ENCODE results near the gene NR3C2. TPM values are rescaled to one million over a fixed set of nuclear protein-coding genes. Genes with fewer than 3 reads are reported as not detected.

Gene NR3C2
- polyA plus RNA-seq, 3 donors: 0.09 to 0.27 (median 0.20) TPM

DNA sequence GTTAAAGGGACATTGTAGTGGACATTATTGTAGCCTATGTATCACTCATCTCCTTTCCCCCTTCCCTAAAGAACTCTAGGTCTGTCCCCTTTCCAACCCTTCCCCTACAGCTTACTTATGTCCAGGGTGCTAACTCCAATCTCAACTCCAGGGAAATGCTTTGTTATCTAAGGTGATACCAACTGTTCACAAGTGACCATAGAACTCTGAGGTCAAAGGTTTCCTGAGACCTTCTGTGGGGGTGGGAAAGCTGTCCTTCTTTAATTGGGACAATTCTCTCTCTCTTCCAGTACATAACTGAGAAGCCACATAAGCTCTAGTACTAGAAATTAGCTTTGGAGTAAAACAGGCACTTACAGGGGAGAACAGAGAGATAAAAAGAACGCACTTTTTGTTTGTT lies 212.4 kb downstream of the NR3C2 start:
- intact Hi-C loops (cut with micrococcal nuclease): no loop called here
- Histone ChIP-seq H3K27me3 (ENCODE audit: control insufficient read depth in 2 of 2, insufficient read depth in 2 of 2, low read length in 2 of 2) (no peaks in the 10 kb centered on the region), H2AFZ (ENCODE audit: insufficient read depth, low read depth, low read length, poor library complexity, severe bottlenecking) (no peak overlapping the region), H3K9me3 (replicated peaks in 1 of 2; ENCODE audit: control insufficient read depth in 1 of 2, insufficient read depth in 1 of 2, low read length in 2 of 2) (no peaks in the 10 kb centered on the region), H3K4me2 (replicated peaks; ENCODE audit: extremely low read depth, low read length, poor library complexity, severe bottlenecking) (no peak overlapping the region), H3K9ac (ENCODE audit: insufficient read depth, low read length, poor library complexity, severe bottlenecking) (no peak overlapping the region), H3K4me3 (replicated peaks in 1 of 3; ENCODE audit: low read depth in 2 of 3, low read length in 3 of 3) (no peak overlapping the region), H3K4me1 (ENCODE audit: control insufficient read depth in 1 of 2, insufficient read depth in 2 of 2, low read length in 2 of 2) (no peaks in the 10 kb centered on the region), H4K20me1 (ENCODE audit: insufficient read depth, low read length) (no peaks in the 10 kb centered on the region), H3K79me2 (ENCODE audit: insufficient read depth, low read length) (no peaks in the 10 kb centered on the region), H3K27ac (ENCODE audit: low read depth in 1 of 2, low read length in 2 of 2) (no peak overlapping the region), H3K36me3 (replicated peaks in 1 of 2; ENCODE audit: control insufficient read depth in 1 of 2, insufficient read depth in 2 of 2, low read length in 2 of 2) (no peaks in the 10 kb centered on the region)
- no peak overlapping the region for H3K27ac Mint-ChIP-seq
- no peak for DNase-seq
- no peaks in the 10 kb centered on the region for H3K36me3 Mint-ChIP-seq
- TF ChIP-seq, protein P1, sequence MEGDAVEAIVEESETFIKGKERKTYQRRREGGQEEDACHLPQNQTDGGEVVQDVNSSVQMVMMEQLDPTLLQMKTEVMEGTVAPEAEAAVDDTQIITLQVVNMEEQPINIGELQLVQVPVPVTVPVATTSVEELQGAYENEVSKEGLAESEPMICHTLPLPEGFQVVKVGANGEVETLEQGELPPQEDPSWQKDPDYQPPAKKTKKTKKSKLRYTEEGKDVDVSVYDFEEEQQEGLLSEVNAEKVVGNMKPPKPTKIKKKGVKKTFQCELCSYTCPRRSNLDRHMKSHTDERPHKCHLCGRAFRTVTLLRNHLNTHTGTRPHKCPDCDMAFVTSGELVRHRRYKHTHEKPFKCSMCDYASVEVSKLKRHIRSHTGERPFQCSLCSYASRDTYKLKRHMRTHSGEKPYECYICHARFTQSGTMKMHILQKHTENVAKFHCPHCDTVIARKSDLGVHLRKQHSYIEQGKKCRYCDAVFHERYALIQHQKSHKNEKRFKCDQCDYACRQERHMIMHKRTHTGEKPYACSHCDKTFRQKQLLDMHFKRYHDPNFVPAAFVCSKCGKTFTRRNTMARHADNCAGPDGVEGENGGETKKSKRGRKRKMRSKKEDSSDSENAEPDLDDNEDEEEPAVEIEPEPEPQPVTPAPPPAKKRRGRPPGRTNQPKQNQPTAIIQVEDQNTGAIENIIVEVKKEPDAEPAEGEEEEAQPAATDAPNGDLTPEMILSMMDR (IDR thresholded peaks at IDR 0.05): no peak
- WGBS (ENCODE audit: insufficient coverage): 100% methylated on average over 1 of the region's 1 CpG
- H3K4me3 Mint-ChIP-seq: no peak overlapping the region
- H3K4me1 Mint-ChIP-seq: no peaks in the 10 kb centered on the region
- peaks cover 0 to 2% (median 2%) of the 10 kb centered on the region in 7 donors for H3K9me3 Mint-ChIP-seq
- peaks cover 0 to 4% (median 2%) of the 10 kb centered on the region in 3 donors for H3K27me3 Mint-ChIP-seq (ENCODE audit: low read depth in 3 of 3)

DNA sequence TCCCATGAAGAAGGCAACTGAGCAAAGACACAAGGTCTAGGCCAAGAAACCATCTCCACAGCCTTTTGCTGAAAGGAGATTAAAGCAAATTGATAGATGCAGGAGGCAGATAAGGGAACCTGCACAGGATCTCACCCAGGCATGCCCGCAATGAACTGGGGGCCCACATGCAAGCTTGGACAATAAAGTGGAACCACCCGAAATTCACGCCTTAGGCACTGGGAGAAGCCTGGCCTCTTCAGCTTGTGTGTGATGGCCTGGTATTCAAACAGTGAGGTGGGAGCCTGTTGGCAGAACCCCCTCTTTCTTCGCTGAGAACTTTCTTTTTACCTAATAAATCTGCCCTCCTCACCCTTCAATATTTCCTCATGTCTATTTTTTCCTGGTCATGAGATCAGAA lies 213.2 kb downstream of the NR3C2 start:
- DNase-seq: no peak
- Mint-ChIP-seq H3K36me3 (no peaks in the 10 kb centered on the region), H3K4me3 (no peak overlapping the region), H3K27me3 (ENCODE audit: low read depth in 3 of 3) (peaks cover 0 to 4% (median 2%) of the 10 kb centered on the region in 3 donors), H3K27ac (no peak overlapping the region), H3K4me1 (no peaks in the 10 kb centered on the region), H3K9me3 (peaks cover 0 to 2% (median 2%) of the 10 kb centered on the region in 7 donors)
- no peaks in the 10 kb centered on the region for H3K36me3 ChIP-seq (replicated peaks in 1 of 2; ENCODE audit: control insufficient read depth in 1 of 2, insufficient read depth in 2 of 2, low read length in 2 of 2)
- H3K4me1 ChIP-seq (ENCODE audit: control insufficient read depth in 1 of 2, insufficient read depth in 2 of 2, low read length in 2 of 2): no peaks in the 10 kb centered on the region
- TF ChIP-seq, protein P1 (IDR thresholded peaks at IDR 0.05): no peak
- no peaks in the 10 kb centered on the region for H3K27me3 ChIP-seq (ENCODE audit: control insufficient read depth in 2 of 2, insufficient read depth in 2 of 2, low read length in 2 of 2)
- H3K4me2 ChIP-seq (replicated peaks; ENCODE audit: extremely low read depth, low read length, poor library complexity, severe bottlenecking): no peak overlapping the region
- H3K9me3 ChIP-seq (replicated peaks in 1 of 2; ENCODE audit: control insufficient read depth in 1 of 2, insufficient read depth in 1 of 2, low read length in 2 of 2): no peaks in the 10 kb centered on the region
- H3K79me2 ChIP-seq (ENCODE audit: insufficient read depth, low read length): no peaks in the 10 kb centered on the region
- no peak overlapping the region for H3K9ac ChIP-seq (ENCODE audit: insufficient read depth, low read length, poor library complexity, severe bottlenecking)
- no peak overlapping the region for H3K27ac ChIP-seq (ENCODE audit: low read depth in 1 of 2, low read length in 2 of 2)
- intact Hi-C loops (cut with micrococcal nuclease): no loop called here
- 100% methylated on average over 1 of the region's 4 CpGs for WGBS (ENCODE audit: insufficient coverage)
- H4K20me1 ChIP-seq (ENCODE audit: insufficient read depth, low read length): no peaks in the 10 kb centered on the region
- no peak overlapping the region for H2AFZ ChIP-seq (ENCODE audit: insufficient read depth, low read depth, low read length, poor library complexity, severe bottlenecking)
- H3K4me3 ChIP-seq (replicated peaks in 1 of 3; ENCODE audit: low read depth in 2 of 3, low read length in 3 of 3): no peak overlapping the region
